ENCODE data around the gene GULP1. TPM values are rescaled to one million over a fixed set of nuclear protein-coding genes. Genes with fewer than 3 reads are reported as not detected.

Gene GULP1
- total RNA-seq, 1 experiment from 2014 or later: 76.0 TPM

DNA sequence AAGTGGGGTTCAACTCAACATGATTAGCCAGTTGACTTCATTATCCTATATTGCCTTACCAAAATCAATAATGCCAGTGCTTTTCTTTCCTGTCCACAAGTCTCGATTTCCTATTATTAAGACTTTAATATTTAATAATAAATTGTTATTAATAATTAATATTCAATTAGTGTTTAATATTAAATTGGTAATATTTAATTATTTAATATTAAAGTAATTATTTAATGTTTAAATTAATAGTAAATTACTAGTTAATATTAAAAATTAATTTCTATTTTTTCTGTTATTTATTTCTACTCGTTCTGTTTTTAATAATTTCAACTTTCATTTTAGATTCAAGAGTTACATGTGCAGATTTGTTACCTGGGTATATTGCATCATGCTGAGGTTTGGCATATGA lies 243.2 kb downstream of the GULP1 start:
- Histone ChIP-seq H4K20me1 (ENCODE audit: insufficient read depth) (no peaks in the 10 kb centered on the region), H3K9me2 (ENCODE audit: insufficient read depth) (no peaks in the 10 kb centered on the region), H3K4me2 (ENCODE audit: low read length) (no peak overlapping the region), H3K9me3 (ENCODE audit: control insufficient read depth in 1 of 2, insufficient read depth in 1 of 2, low read depth in 1 of 2, low read length in 2 of 2) (no peaks in the 10 kb centered on the region), H3K79me2 (ENCODE audit: insufficient read depth, low read length) (no peaks in the 10 kb centered on the region), H3K4me1 (ENCODE audit: control insufficient read depth in 1 of 2, insufficient read depth in 2 of 2, low read length in 2 of 2) (no peaks in the 10 kb centered on the region), H3K36me3 (ENCODE audit: control insufficient read depth in 1 of 2, insufficient read depth in 2 of 2, low read length in 2 of 2) (no peaks in the 10 kb centered on the region), H3K4me3 (replicated peaks in 1 of 2; ENCODE audit: low read depth in 1 of 2, low read length in 2 of 2) (no peak overlapping the region), H2AFZ (ENCODE audit: low read depth, low read length, poor library complexity, severe bottlenecking) (no peak overlapping the region), H3K27me3 (ENCODE audit: insufficient read depth, low read length) (no peaks in the 10 kb centered on the region), H3K9ac (ENCODE audit: low read length) (no peak overlapping the region), H3K27ac (ENCODE audit: low read depth, low read length) (no peak overlapping the region)
- CTCF ChIA-PET: no interaction called here
- intact Hi-C loops (cut with micrococcal nuclease): no loop called here
- RAD21 ChIA-PET (ENCODE audit: low non-redundant PET in 1 of 2, low total read pairs in 2 of 2, uncharacterized antibody in 2 of 2, unreplicated experiment in 2 of 2): no interaction called here
- ATAC-seq (no peak), DNase-seq (ENCODE audit: low read depth, low spot score) (no peak)
- POLR2A ChIA-PET: no interaction called here
- BruUV-seq (replicated peaks): no TSS peak
- TF ChIP-seq, protein P1, sequence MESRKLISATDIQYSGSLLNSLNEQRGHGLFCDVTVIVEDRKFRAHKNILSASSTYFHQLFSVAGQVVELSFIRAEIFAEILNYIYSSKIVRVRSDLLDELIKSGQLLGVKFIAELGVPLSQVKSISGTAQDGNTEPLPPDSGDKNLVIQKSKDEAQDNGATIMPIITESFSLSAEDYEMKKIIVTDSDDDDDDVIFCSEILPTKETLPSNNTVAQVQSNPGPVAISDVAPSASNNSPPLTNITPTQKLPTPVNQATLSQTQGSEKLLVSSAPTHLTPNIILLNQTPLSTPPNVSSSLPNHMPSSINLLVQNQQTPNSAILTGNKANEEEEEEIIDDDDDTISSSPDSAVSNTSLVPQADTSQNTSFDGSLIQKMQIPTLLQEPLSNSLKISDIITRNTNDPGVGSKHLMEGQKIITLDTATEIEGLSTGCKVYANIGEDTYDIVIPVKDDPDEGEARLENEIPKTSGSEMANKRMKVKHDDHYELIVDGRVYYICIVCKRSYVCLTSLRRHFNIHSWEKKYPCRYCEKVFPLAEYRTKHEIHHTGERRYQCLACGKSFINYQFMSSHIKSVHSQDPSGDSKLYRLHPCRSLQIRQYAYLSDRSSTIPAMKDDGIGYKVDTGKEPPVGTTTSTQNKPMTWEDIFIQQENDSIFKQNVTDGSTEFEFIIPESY (IDR thresholded peaks at IDR 0.05; ENCODE audit: extremely low read depth, insufficient replicate concordance, low read length): no peak
- TF ChIP-seq EZH2phosphoT487 (IDR thresholded peaks at IDR 0.05; ENCODE audit: borderline replicate concordance): no peak
- TF ChIP-seq, protein P2, sequence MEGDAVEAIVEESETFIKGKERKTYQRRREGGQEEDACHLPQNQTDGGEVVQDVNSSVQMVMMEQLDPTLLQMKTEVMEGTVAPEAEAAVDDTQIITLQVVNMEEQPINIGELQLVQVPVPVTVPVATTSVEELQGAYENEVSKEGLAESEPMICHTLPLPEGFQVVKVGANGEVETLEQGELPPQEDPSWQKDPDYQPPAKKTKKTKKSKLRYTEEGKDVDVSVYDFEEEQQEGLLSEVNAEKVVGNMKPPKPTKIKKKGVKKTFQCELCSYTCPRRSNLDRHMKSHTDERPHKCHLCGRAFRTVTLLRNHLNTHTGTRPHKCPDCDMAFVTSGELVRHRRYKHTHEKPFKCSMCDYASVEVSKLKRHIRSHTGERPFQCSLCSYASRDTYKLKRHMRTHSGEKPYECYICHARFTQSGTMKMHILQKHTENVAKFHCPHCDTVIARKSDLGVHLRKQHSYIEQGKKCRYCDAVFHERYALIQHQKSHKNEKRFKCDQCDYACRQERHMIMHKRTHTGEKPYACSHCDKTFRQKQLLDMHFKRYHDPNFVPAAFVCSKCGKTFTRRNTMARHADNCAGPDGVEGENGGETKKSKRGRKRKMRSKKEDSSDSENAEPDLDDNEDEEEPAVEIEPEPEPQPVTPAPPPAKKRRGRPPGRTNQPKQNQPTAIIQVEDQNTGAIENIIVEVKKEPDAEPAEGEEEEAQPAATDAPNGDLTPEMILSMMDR (IDR thresholded peaks at IDR 0.05 in 2 of 3, conservative IDR thresholded peaks at IDR 0.05 in 1 of 3; ENCODE audit: borderline replicate concordance in 1 of 3, insufficient read depth in 1 of 3, low read depth in 2 of 3, low read length in 2 of 3): no peak
- no peak for TF ChIP-seq ELF1 (IDR thresholded peaks at IDR 0.05; ENCODE audit: borderline replicate concordance, low read depth)
- no peak for TF ChIP-seq CEBPB (IDR thresholded peaks at IDR 0.05; ENCODE audit: low read depth)
- TF ChIP-seq EZH2 (IDR thresholded peaks at IDR 0.05): no peak
